ENCODE results near the gene TJAP1.

Gene TJAP1

DNA sequence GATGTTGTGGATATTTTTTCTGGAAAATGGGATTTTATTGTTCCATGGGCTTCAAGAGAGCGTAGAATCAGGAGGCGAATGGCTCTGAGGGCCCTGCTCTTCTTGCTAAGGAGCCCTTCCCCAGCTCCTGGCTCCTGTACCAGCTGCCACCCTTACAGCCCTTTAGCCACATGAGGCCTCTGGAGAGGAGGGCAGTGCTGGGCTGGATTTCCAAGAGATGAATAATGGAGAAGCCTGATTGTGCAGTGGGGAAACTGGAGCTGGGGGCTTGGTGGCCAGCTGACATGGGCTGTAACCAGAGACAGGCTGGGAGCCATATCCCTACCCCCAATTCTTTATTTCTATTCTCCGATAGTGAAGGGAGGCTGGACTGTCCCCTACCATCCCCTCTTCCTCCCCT is 23.6 kb downstream of the TJAP1 start:
- DNase-seq: no peak
- no peak overlapping the region for H3K18ac ChIP-seq (ENCODE audit: low read depth in 1 of 2, low read length in 2 of 2)
- H3K4me1 ChIP-seq (ENCODE audit: control insufficient read depth, insufficient read depth, low read depth, low read length): peaks cover 16% of the 10 kb centered on the region
- H3K27ac ChIP-seq (ENCODE audit: low read length, poor library complexity, severe bottlenecking): no peak overlapping the region
- H3K4ac ChIP-seq (ENCODE audit: low read depth in 1 of 2, low read length in 2 of 2): no peak overlapping the region
- no peak overlapping the region for H4K91ac ChIP-seq (ENCODE audit: low read length)
- H4K8ac ChIP-seq (ENCODE audit: low read length): no peak overlapping the region
- H3K4me2 ChIP-seq (ENCODE audit: low read length, poor library complexity, severe bottlenecking): no peak overlapping the region
- peaks cover 19% of the 10 kb centered on the region for H3K79me1 ChIP-seq (replicated peaks; ENCODE audit: low read length, poor library complexity, severe bottlenecking)
- H3K9ac ChIP-seq (ENCODE audit: low read length): no peak overlapping the region
- no peak overlapping the region for H3K14ac ChIP-seq (ENCODE audit: low read length in 2 of 2)
- 100% methylated on average over 1 of the region's 3 CpGs for WGBS
- H2BK120ac ChIP-seq (ENCODE audit: low read depth, low read length): no peak overlapping the region
- no peak overlapping the region for H3K23ac ChIP-seq (ENCODE audit: low read length in 2 of 2)
- no peak overlapping the region for H2AFZ ChIP-seq (ENCODE audit: low read depth, low read length)
- H3K4me3 ChIP-seq (ENCODE audit: insufficient read depth in 1 of 2, low read depth in 1 of 2, low read length in 2 of 2): no peak overlapping the region
- no peaks in the 10 kb centered on the region for H3K27me3 ChIP-seq (ENCODE audit: control insufficient read depth in 1 of 2, insufficient read depth in 1 of 2, low read length in 2 of 2)
- H3K9me3 ChIP-seq (ENCODE audit: control insufficient read depth, low read length): no peaks in the 10 kb centered on the region
- peaks cover 77 to 81% of the 10 kb centered on the region in 2 experiments for H3K36me3 ChIP-seq (ENCODE audit: control insufficient read depth in 1 of 2, insufficient read depth in 2 of 2, low read depth in 1 of 2, low read length in 2 of 2)
- H2BK5ac ChIP-seq (ENCODE audit: low read depth, low read length, poor library complexity, severe bottlenecking): no peak overlapping the region
- H2BK15ac ChIP-seq (ENCODE audit: low read depth, poor library complexity, severe bottlenecking): no peak overlapping the region
- H2AK5ac ChIP-seq (ENCODE audit: low read length, severe bottlenecking): no peak overlapping the region
- H2BK12ac ChIP-seq (ENCODE audit: low read length in 2 of 2): no peak overlapping the region

DNA sequence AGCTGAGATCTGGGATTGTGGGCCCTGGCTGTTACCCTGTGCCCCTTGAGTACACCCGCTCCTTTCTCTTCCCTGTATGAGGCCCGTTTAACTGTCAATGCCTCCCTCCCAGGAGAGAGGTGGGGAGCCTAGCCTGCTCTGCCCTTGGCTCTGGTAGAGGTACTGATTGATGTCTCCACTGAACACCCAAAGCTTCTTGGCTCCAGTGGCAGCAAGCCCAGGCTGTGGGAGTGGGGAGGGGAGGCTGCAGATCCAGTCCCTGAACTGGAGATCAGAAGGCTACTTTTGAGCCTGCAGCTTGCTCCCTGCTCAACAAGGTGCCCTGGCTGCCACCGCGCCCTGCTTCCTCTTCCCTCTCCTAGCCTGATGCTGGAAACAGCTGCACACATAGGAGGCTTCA is 25.3 kb downstream of the TJAP1 start:
- Histone ChIP-seq H3K4me2 (ENCODE audit: low read length, poor library complexity, severe bottlenecking) (no peak overlapping the region), H2AK5ac (ENCODE audit: low read length, severe bottlenecking) (no peak overlapping the region), H3K4me3 (ENCODE audit: insufficient read depth in 1 of 2, low read depth in 1 of 2, low read length in 2 of 2) (no peak overlapping the region), H3K23ac (ENCODE audit: low read length in 2 of 2) (no peak overlapping the region), H3K4me1 (ENCODE audit: control insufficient read depth, insufficient read depth, low read depth, low read length) (peaks cover 5% of the 10 kb centered on the region), H3K18ac (ENCODE audit: low read depth in 1 of 2, low read length in 2 of 2) (no peak overlapping the region), H2BK12ac (ENCODE audit: low read length in 2 of 2) (no peak overlapping the region), H2BK15ac (ENCODE audit: low read depth, poor library complexity, severe bottlenecking) (no peak overlapping the region), H4K8ac (ENCODE audit: low read length) (no peak overlapping the region), H3K36me3 (ENCODE audit: control insufficient read depth in 1 of 2, insufficient read depth in 2 of 2, low read depth in 1 of 2, low read length in 2 of 2) (peaks cover 76 to 80% of the 10 kb centered on the region in 2 experiments), H3K27ac (ENCODE audit: low read length, poor library complexity, severe bottlenecking) (no peak overlapping the region), H3K4ac (ENCODE audit: low read depth in 1 of 2, low read length in 2 of 2) (no peak overlapping the region), H3K79me1 (replicated peaks; ENCODE audit: low read length, poor library complexity, severe bottlenecking) (peaks cover 11% of the 10 kb centered on the region), H3K9ac (ENCODE audit: low read length) (no peak overlapping the region), H2BK120ac (ENCODE audit: low read depth, low read length) (no peak overlapping the region), H2AFZ (ENCODE audit: low read depth, low read length) (no peak overlapping the region), H2BK5ac (ENCODE audit: low read depth, low read length, poor library complexity, severe bottlenecking) (no peak overlapping the region), H3K14ac (ENCODE audit: low read length in 2 of 2) (no peak overlapping the region), H3K27me3 (ENCODE audit: control insufficient read depth in 1 of 2, insufficient read depth in 1 of 2, low read length in 2 of 2) (peaks cover 0 to 3% of the 10 kb centered on the region in 2 experiments), H3K9me3 (ENCODE audit: control insufficient read depth, low read length) (no peaks in the 10 kb centered on the region), H4K91ac (ENCODE audit: low read length) (no peak overlapping the region)
- no peak for DNase-seq
- 100% methylated on average over 3 of the region's 4 CpGs for whole genome bisulfite sequencing

DNA sequence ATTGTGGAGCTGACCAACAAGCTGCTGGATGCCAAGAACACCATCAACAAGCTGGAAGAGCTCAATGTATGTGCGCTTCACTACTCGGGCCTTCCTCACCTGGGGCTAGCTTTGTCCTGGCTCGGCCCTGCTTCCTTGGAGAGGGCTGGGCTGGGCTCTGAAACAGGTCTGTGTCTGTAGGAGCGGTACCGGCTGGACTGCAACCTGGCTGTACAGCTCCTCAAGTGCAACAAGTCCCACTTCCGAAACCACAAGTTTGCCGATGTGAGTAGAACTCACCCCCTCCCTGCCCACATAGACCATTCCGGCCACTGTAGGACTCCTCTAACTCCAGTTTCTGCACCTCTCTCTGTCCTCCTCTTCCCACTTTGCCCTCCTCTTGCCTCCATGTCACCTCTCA is 26.1 kb downstream of the TJAP1 start:
- Histone ChIP-seq H3K4me1 (ENCODE audit: control insufficient read depth, insufficient read depth, low read depth, low read length) (peaks cover 2% of the 10 kb centered on the region), H2AFZ (ENCODE audit: low read depth, low read length) (no peak overlapping the region), H3K4ac (ENCODE audit: low read depth in 1 of 2, low read length in 2 of 2) (no peak overlapping the region), H3K14ac (ENCODE audit: low read length in 2 of 2) (no peak overlapping the region), H3K36me3 (ENCODE audit: control insufficient read depth in 1 of 2, insufficient read depth in 2 of 2, low read depth in 1 of 2, low read length in 2 of 2) (peaks cover 70 to 72% of the 10 kb centered on the region in 2 experiments), H3K9ac (ENCODE audit: low read length) (no peak overlapping the region), H3K79me1 (replicated peaks; ENCODE audit: low read length, poor library complexity, severe bottlenecking) (peaks cover 9% of the 10 kb centered on the region), H2BK12ac (ENCODE audit: low read length in 2 of 2) (no peak overlapping the region), H3K18ac (ENCODE audit: low read depth in 1 of 2, low read length in 2 of 2) (no peak overlapping the region), H3K27me3 (ENCODE audit: control insufficient read depth in 1 of 2, insufficient read depth in 1 of 2, low read length in 2 of 2) (peaks cover 0 to 11% of the 10 kb centered on the region in 2 experiments), H3K4me3 (ENCODE audit: insufficient read depth in 1 of 2, low read depth in 1 of 2, low read length in 2 of 2) (no peak overlapping the region), H2BK15ac (ENCODE audit: low read depth, poor library complexity, severe bottlenecking) (no peak overlapping the region), H2BK5ac (ENCODE audit: low read depth, low read length, poor library complexity, severe bottlenecking) (no peak overlapping the region), H3K23ac (ENCODE audit: low read length in 2 of 2) (no peak overlapping the region), H2BK120ac (ENCODE audit: low read depth, low read length) (no peak overlapping the region), H3K4me2 (ENCODE audit: low read length, poor library complexity, severe bottlenecking) (no peak overlapping the region), H4K91ac (ENCODE audit: low read length) (no peak overlapping the region), H4K8ac (ENCODE audit: low read length) (no peak overlapping the region), H3K27ac (ENCODE audit: low read length, poor library complexity, severe bottlenecking) (no peak overlapping the region), H2AK5ac (ENCODE audit: low read length, severe bottlenecking) (no peak overlapping the region), H3K9me3 (ENCODE audit: control insufficient read depth, low read length) (no peaks in the 10 kb centered on the region)
- DNase-seq: no peak
- 95% methylated on average over 8 of the region's 8 CpGs for WGBS

DNA sequence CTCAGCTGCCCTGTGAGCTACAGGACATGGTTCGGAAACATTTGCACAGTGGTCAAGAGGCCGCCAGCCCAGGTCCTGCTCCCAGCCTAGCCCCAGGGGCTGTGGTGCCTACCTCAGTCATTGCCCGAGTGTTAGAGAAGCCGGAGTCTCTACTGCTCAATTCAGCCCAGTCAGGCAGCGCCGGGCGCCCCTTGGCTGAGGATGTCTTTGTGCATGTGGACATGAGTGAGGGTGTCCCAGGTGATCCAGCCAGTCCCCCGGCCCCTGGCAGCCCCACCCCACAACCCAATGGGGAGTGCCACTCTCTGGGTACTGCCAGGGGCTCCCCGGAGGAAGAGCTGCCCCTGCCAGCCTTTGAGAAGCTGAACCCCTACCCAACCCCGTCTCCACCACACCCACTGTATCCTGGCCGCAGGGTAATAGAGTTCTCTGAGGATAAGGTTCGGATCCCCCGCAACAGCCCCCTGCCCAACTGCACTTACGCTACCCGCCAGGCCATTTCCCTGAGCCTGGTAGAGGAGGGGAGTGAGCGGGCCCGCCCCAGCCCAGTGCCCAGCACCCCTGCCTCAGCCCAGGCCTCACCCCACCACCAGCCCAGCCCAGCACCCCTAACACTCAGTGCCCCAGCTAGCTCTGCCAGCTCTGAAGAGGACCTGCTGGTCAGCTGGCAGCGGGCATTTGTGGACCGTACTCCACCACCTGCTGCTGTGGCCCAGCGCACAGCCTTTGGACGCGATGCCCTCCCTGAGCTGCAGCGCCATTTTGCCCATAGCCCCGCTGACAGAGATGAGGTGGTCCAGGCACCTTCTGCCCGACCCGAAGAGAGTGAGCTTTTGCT is 27.6 kb downstream of the TJAP1 start:
- Histone ChIP-seq H2BK5ac (ENCODE audit: low read depth, low read length, poor library complexity, severe bottlenecking) (no peak overlapping the region), H3K36me3 (ENCODE audit: control insufficient read depth in 1 of 2, insufficient read depth in 2 of 2, low read depth in 1 of 2, low read length in 2 of 2) (peaks cover 56 to 57% of the 10 kb centered on the region in 2 experiments), H2AFZ (ENCODE audit: low read depth, low read length) (no peak overlapping the region), H3K4me2 (ENCODE audit: low read length, poor library complexity, severe bottlenecking) (no peak overlapping the region), H3K23ac (ENCODE audit: low read length in 2 of 2) (no peak overlapping the region), H3K27ac (ENCODE audit: low read length, poor library complexity, severe bottlenecking) (no peak overlapping the region), H2BK12ac (ENCODE audit: low read length in 2 of 2) (no peak overlapping the region), H2AK5ac (ENCODE audit: low read length, severe bottlenecking) (no peak overlapping the region), H3K9me3 (ENCODE audit: control insufficient read depth, low read length) (no peaks in the 10 kb centered on the region), H3K79me1 (replicated peaks; ENCODE audit: low read length, poor library complexity, severe bottlenecking) (peaks cover 2% of the 10 kb centered on the region), H3K27me3 (ENCODE audit: control insufficient read depth in 1 of 2, insufficient read depth in 1 of 2, low read length in 2 of 2) (peaks cover 0 to 19% of the 10 kb centered on the region in 2 experiments), H2BK120ac (ENCODE audit: low read depth, low read length) (no peak overlapping the region), H4K91ac (ENCODE audit: low read length) (no peak overlapping the region), H2BK15ac (ENCODE audit: low read depth, poor library complexity, severe bottlenecking) (no peak overlapping the region), H3K4me3 (ENCODE audit: insufficient read depth in 1 of 2, low read depth in 1 of 2, low read length in 2 of 2) (no peak overlapping the region), H3K4me1 (ENCODE audit: control insufficient read depth, insufficient read depth, low read depth, low read length) (peaks cover 8% of the 10 kb centered on the region), H3K4ac (ENCODE audit: low read depth in 1 of 2, low read length in 2 of 2) (no peak overlapping the region), H3K18ac (ENCODE audit: low read depth in 1 of 2, low read length in 2 of 2) (no peak overlapping the region), H3K9ac (ENCODE audit: low read length) (no peak overlapping the region), H4K8ac (ENCODE audit: low read length) (no peak overlapping the region), H3K14ac (ENCODE audit: low read length in 2 of 2) (no peak overlapping the region)
- 95% methylated on average over 26 of the region's 26 CpGs for WGBS
- no peak for DNase-seq

Measured in mesenchymal stem cell (in vitro differentiated cells and primary cell).